GM12878 (cell line): ENCODE measurements around the gene GALE. TPM values are rescaled to one million over a fixed set of nuclear protein-coding genes. Genes with fewer than 3 reads are reported as not detected.
A peak's percentile ranks its signal among the peaks of the same experiment; 100 is the strongest.

ENCODE experiments used
- ATAC-seq: fragments of 200-7000 bp; cut with Tn5 transposase; 3 replicates; pipeline ENCODE4 v1.9.1; 2020; ENCODE audit warnings: mild to moderate bottlenecking, moderate library complexity
- BruUV-seq: library from RNA; stranded (reverse); fragments of 400-500 nt; replicated peaks from 2 replicates; lab custom pipeline; 2021; lab: Mats Ljungman, UMichigan
- CTCF ChIA-PET: fragments of 300-600 bp; sonication (Branson Sonifier 250); formaldehyde crosslinking; extraction: SDS; loops from one replicate; lab custom pipeline; 2021; ENCODE audit warnings: inconsistent platforms; lab: Yijun Ruan, JAX
- POLR2A ChIA-PET: fragments of 350-600 bp; formaldehyde crosslinking; extraction: SDS; loops from one replicate; lab custom pipeline; 2021; ENCODE audit warnings: inconsistent platforms; lab: Charles Lee
- RAD21 ChIA-PET: fragments of 300-600 bp; sonication (Branson Sonifier 250); formaldehyde crosslinking; loops from one replicate; lab custom pipeline; 2023; ENCODE audit warnings: antibody characterized with exemption; ENCODE audit not compliant: unreplicated experiment; lab: Charles Lee
- SMC1A ChIA-PET: fragments of 300-600 bp; sonication (Branson Sonifier 250); formaldehyde crosslinking; loops from one replicate; lab custom pipeline; 2023; ENCODE audit not compliant: unreplicated experiment, uncharacterized antibody; lab: Charles Lee
- DNase-seq: peaks from one replicate; pipeline ENCODE4 v3.0.0-alpha.2; 2011; ENCODE audit warnings: low read depth, low spot score
- FAIRE-seq: peaks from 3 replicates; lab custom pipeline; 2011; peaks lifted over from hg19 to GRCh38; lab: Jason Lieb, UNC
- H2AFZ ChIP-seq: 2 replicates; pipeline ENCODE4 v1.6.0; 2011; ENCODE audit warnings: low read depth, low read length, control low read depth; ENCODE audit not compliant: control insufficient read depth
- H3K27ac ChIP-seq: 2 replicates; pipeline ENCODE4 v1.5.1; 2011; ENCODE audit warnings: control low read depth; ENCODE audit not compliant: control insufficient read depth, insufficient read depth
- H3K27me3 ChIP-seq, 2 experiments: replicated peaks in 1 of 2; 2 replicates each; pipeline versions ENCODE4 v1.6.0 to v1.6.1; 2011; ENCODE audit warnings: low read length in 1 of 2; ENCODE audit not compliant: control insufficient read depth in 2 of 2, insufficient read depth in 2 of 2
- H3K36me3 ChIP-seq, 2 experiments: 2 replicates each; pipeline ENCODE4 v1.5.1; 2011; ENCODE audit warnings: low read length in 1 of 2; ENCODE audit not compliant: control insufficient read depth in 2 of 2, insufficient read depth in 2 of 2
- H3K4me1 ChIP-seq: 2 replicates; pipeline ENCODE4 v1.6.1; 2011; ENCODE audit warnings: mild to moderate bottlenecking, low read length, moderate library complexity, mixed read lengths; ENCODE audit not compliant: control insufficient read depth, insufficient read depth
- H3K4me2 ChIP-seq: 2 replicates; pipeline ENCODE4 v1.6.0; 2011; ENCODE audit warnings: control low read depth; ENCODE audit not compliant: control insufficient read depth, insufficient read depth
- H3K4me3 ChIP-seq: fragments of 200-600 bp; sonication (generic); 2 replicates; pipeline ENCODE4 v1.5.1; 2016
- H3K79me2 ChIP-seq: 2 replicates; pipeline ENCODE4 v1.6.0; 2011; ENCODE audit warnings: low read length; ENCODE audit not compliant: control insufficient read depth, insufficient read depth
- H3K9ac ChIP-seq: 2 replicates; pipeline ENCODE4 v1.8.0; 2011; ENCODE audit warnings: low read length, control low read depth, mixed read lengths; ENCODE audit not compliant: control insufficient read depth, insufficient read depth
- H3K9me3 ChIP-seq: replicated peaks from 3 replicates; pipeline ENCODE4 v1.5.1; 2011; ENCODE audit warnings: mild to moderate bottlenecking, low read length; ENCODE audit not compliant: control insufficient read depth, insufficient read depth
- H4K20me1 ChIP-seq: 2 replicates; pipeline ENCODE4 v1.6.0; 2011; ENCODE audit not compliant: control insufficient read depth, insufficient read depth
- DPF2 ChIP-seq: fragments of 450-650 bp; IDR thresholded peaks from 2 replicates; pipeline ENCODE4 v1.6.1; 2017; ENCODE audit warnings: mild to moderate bottlenecking
- EED ChIP-seq: sonication (generic); IDR thresholded peaks from 2 replicates; pipeline ENCODE4 v1.6.1; 2016; ENCODE audit warnings: antibody characterized with exemption, low read depth
- ETV6 ChIP-seq, 2 experiments: fragments of 450-650 bp in 1 of 2; IDR thresholded peaks in 1 of 2; conservative IDR thresholded peaks in 1 of 2; 2 replicates each; pipeline ENCODE4 v1.6.1; 2014; ENCODE audit warnings: antibody characterized with exemption in 1 of 2, borderline replicate concordance in 1 of 2, low read depth in 1 of 2, mild to moderate bottlenecking in 1 of 2, moderate library complexity in 1 of 2
- NR2F1 ChIP-seq: fragments of 450-650 bp; conservative IDR thresholded peaks from 2 replicates; pipeline ENCODE4 v1.6.1; 2017; ENCODE audit warnings: mild to moderate bottlenecking
- PAX5 ChIP-seq: IDR thresholded peaks from 2 replicates; pipeline ENCODE4 v1.6.1; 2011; ENCODE audit warnings: low read depth, low read length, borderline replicate concordance
- POLR2AphosphoS5 ChIP-seq: IDR thresholded peaks from 2 replicates; pipeline ENCODE4 v1.6.1; 2011; ENCODE audit warnings: mild to moderate bottlenecking, low read length, inconsistent platforms
- RELA ChIP-seq: fragments of 450-650 bp; IDR thresholded peaks from 2 replicates; pipeline ENCODE4 v1.8.0; 2014; ENCODE audit warnings: borderline replicate concordance; ENCODE audit not compliant: partially characterized antibody
- SIN3A ChIP-seq: IDR thresholded peaks from 2 replicates; pipeline ENCODE4 v1.6.1; 2012; ENCODE audit warnings: low read depth, low read length, improper control_type of control experiment
- SP1 ChIP-seq: IDR thresholded peaks from one replicate; pipeline ENCODE4 v1.6.1; 2011; ENCODE audit warnings: low read depth, low read length
- TBL1XR1 ChIP-seq: IDR thresholded peaks from 2 replicates; pipeline ENCODE4 v1.6.1; 2012; ENCODE audit warnings: low read depth, low read length, improper control_type of control experiment
- ZNF207 ChIP-seq: fragments of 450-650 bp; IDR thresholded peaks from 2 replicates; pipeline ENCODE4 v1.6.1; 2014; ENCODE audit warnings: antibody characterized with exemption, mild to moderate bottlenecking, borderline replicate concordance
- WGBS: methylation state at CpG from one replicate; pipeline ENCODE4 v1.1.6; 2016; ENCODE audit warnings: low lambda C conversion rate; ENCODE audit not compliant: insufficient replicate concordance, insufficient coverage; ENCODE audit errors: missing lambda C conversion rate; 5-methylcytosine and 5-hydroxymethylcytosine counted together
- in situ Hi-C: fragments of 300-500 bp; cut with MboI; formaldehyde crosslinking; loops from 9 replicates; pipeline ENCODE4 v1.14.3; 2018; ENCODE audit warnings: mixed read lengths
- intact Hi-C: fragments of 100-400 bp; cut with micrococcal nuclease; formaldehyde crosslinking; loops from one replicate; pipeline ENCODE4 v1.14.2; 2022; ENCODE audit not compliant: unreplicated experiment
- polyA plus RNA-seq, 11 experiments: library from polyadenylated mRNA; depleted of rRNA in 4 of 11; unstranded in 6 of 11; stranded (reverse) in 5 of 11; fragments of >200 nt; fragmentation: Nextera tagmentation in 4 of 11; fragmentation: Illumina TruSeq in 1 of 11; extraction: Ambion mirVana in 4 of 11; extraction: Trizol in 1 of 11; gene quantifications; 1 replicate in 1 of 11; 2 replicates in 10 of 11; pipeline versions ENCODE4 v1.2.1 to v1.2.3, GENCODE V29; 2011 to 2016; ENCODE audit warnings: inconsistent platforms in 2 of 11, missing spikeins in 2 of 11, low read depth in 1 of 11
- total RNA-seq, 4 experiments: library from RNA; depleted of rRNA in 3 of 4; stranded (reverse); fragments of >200 nt in 3 of 4; fragmentation: Illumina TruSeq in 1 of 4; extraction: Trizol in 1 of 4; gene quantifications; 2 replicates each; pipeline versions ENCODE4 v1.2.1 to v1.2.3, GENCODE V29; 2013 to 2021
- TF ChIP-seq, protein P1 (sequence below): fragments of 450-650 bp; IDR thresholded peaks from 2 replicates; pipeline ENCODE4 v1.6.1; 2016; ENCODE audit warnings: mild to moderate bottlenecking, moderate library complexity, borderline replicate concordance
- TF ChIP-seq, protein P2 (sequence below): fragments of 450-650 bp; IDR thresholded peaks from 2 replicates; pipeline ENCODE4 v1.6.1; 2018; ENCODE audit warnings: borderline replicate concordance, mild to moderate bottlenecking; ENCODE audit not compliant: partially characterized antibody
- TF ChIP-seq, protein P3 (sequence below): fragments of 450-650 bp; IDR thresholded peaks from 2 replicates; pipeline ENCODE4 v1.6.1; 2017; ENCODE audit warnings: low read depth, mild to moderate bottlenecking, moderate library complexity

Gene GALE
- total and polyA plus RNA-seq, 10 of the 15 experiments (the other 5 are each of a cell fraction or from before 2014, with no cell fraction given), result 4.2 to 93.7 (median 40.4) TPM

DNA sequence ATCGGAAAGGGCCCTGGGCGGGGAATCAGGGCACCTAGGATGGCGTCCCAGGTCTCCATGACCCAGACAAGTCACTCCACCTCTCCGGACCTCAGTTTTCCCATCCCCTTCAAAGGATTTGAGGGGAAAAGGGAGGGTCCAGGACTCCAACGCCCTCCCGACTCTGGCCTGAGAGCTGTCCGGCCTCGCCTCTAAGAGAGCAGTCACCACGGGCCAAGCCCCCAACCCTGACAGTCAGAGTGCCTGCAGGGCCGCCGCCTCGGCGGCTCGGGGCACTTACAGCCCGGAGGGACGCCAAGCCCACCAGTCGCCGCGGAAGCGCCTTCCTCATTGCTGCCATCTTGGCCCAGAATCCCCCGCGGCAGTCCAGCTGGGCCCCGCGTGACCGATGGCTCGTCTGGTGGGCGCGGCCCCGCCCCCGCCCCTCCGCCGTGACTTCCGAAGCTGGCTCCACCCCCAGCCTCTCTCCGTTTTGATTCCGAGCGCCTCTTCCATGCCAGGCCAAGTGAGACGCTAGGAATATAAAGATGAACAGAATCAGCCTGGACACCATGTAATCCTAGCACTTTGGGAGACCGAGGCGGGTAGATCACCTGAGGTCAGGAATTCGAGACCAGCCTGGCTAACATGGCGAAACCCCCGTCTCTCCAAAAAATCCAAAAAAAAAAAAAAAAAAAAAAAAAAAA lies 24.7 kb upstream of the GALE start, which contains the start of gene HMGCL:
Gene HMGCL (minus strand): TSS at position 354 of the 686 bp plus-strand sequence. CDS start 14 bp downstream, at position 340.
- SMC1A ChIA-PET, result interaction anchor here (0.9 to 2.0 kb wide), 15 partner anchors 9 to 151 kb away, joined by 3 to 9 read pairs (median 4); partner anchors contain the start of genes CNR2 and RPL11
- Histone ChIP-seq H3K4me2 (peak within 1 kb of the TSS; percentile 84), H2AFZ (peak within 1 kb of the TSS; percentile 75), H3K27ac (peak within 1 kb of the TSS; percentile 82), H3K9ac (peak within 1 kb of the TSS; percentile 94), H4K20me1 (no peaks in the 10 kb centered on the region), H3K4me3 (peak within 1 kb of the TSS; percentile 83), H3K9me3 (no peaks in the 10 kb centered on the region), H3K36me3 (no peaks in the 10 kb centered on the region), H3K4me1 (no peaks in the 10 kb centered on the region), H3K79me2 (peaks cover 10% of the 10 kb centered on the region), H3K27me3 (no peaks in the 10 kb centered on the region)
- intact Hi-C loops (loop anchor here (1.0 kb wide), 1 partner anchor 43 kb away; the partner anchor contains the start of gene FUCA1), in situ Hi-C loops (no loop called here)
- CTCF ChIA-PET, result interaction anchor here (0.9 to 8.3 kb wide), 9 partner anchors 9 to 91 kb away, joined by 3 to 74 read pairs (median 3); partner anchors contain the start of gene CNR2
- DNase-seq (peak; percentile 55), FAIRE-seq (peak; percentile 73), ATAC-seq (peak; percentile 99)
- POLR2A ChIA-PET, result interaction anchor here (0.6 to 3.5 kb wide), 18 partner anchors 9 to 366 kb away, joined by 3 to 22 read pairs (median 5); partner anchors contain the start of genes GALE and PITHD1
- RAD21 ChIA-PET, result interaction anchor here (0.6 to 2.4 kb wide), 11 partner anchors 15 to 91 kb away, joined by 3 to 16 read pairs (median 5); partner anchors contain the start of gene CNR2
- BruUV-seq, result no TSS peak
- under 1% methylated on average over 39 of the region's 42 CpGs for WGBS
- TF ChIP-seq NR2F1 (0 out of 2 replicates have a peak, but pooled peaks have one; percentile 17), DPF2 (peak; percentile 28; the same call in 1 of the 2 replicates), EED (no peak), ETV6 (conservative IDR thresholded peaks at IDR 0.05 in 1 of 2, IDR thresholded peaks at IDR 0.05 in 1 of 2; ENCODE audit: borderline replicate concordance in 1 of 2, low read depth in 1 of 2) (no peak), PAX5 (peak; percentile 13; the same call in 1 of the 2 replicates), POLR2AphosphoS5 (peak; percentile 97), TBL1XR1 (0 out of 2 replicates have a peak, but pooled peaks have one; percentile 30), SP1 (peak; percentile 52), RELA (peak; percentile 48), ZNF207 (0 out of 2 replicates have a peak, but pooled peaks have one; percentile 33), SIN3A (peak; percentile 82; the same call in 1 of the 2 replicates)
- TF ChIP-seq, protein P1, sequence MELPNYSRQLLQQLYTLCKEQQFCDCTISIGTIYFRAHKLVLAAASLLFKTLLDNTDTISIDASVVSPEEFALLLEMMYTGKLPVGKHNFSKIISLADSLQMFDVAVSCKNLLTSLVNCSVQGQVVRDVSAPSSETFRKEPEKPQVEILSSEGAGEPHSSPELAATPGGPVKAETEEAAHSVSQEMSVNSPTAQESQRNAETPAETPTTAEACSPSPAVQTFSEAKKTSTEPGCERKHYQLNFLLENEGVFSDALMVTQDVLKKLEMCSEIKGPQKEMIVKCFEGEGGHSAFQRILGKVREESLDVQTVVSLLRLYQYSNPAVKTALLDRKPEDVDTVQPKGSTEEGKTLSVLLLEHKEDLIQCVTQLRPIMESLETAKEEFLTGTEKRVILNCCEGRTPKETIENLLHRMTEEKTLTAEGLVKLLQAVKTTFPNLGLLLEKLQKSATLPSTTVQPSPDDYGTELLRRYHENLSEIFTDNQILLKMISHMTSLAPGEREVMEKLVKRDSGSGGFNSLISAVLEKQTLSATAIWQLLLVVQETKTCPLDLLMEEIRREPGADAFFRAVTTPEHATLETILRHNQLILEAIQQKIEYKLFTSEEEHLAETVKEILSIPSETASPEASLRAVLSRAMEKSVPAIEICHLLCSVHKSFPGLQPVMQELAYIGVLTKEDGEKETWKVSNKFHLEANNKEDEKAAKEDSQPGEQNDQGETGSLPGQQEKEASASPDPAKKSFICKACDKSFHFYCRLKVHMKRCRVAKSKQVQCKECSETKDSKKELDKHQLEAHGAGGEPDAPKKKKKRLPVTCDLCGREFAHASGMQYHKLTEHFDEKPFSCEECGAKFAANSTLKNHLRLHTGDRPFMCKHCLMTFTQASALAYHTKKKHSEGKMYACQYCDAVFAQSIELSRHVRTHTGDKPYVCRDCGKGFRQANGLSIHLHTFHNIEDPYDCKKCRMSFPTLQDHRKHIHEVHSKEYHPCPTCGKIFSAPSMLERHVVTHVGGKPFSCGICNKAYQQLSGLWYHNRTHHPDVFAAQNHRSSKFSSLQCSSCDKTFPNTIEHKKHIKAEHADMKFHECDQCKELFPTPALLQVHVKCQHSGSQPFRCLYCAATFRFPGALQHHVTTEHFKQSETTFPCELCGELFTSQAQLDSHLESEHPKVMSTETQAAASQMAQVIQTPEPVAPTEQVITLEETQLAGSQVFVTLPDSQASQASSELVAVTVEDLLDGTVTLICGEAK, result no peak
- TF ChIP-seq, protein P2, sequence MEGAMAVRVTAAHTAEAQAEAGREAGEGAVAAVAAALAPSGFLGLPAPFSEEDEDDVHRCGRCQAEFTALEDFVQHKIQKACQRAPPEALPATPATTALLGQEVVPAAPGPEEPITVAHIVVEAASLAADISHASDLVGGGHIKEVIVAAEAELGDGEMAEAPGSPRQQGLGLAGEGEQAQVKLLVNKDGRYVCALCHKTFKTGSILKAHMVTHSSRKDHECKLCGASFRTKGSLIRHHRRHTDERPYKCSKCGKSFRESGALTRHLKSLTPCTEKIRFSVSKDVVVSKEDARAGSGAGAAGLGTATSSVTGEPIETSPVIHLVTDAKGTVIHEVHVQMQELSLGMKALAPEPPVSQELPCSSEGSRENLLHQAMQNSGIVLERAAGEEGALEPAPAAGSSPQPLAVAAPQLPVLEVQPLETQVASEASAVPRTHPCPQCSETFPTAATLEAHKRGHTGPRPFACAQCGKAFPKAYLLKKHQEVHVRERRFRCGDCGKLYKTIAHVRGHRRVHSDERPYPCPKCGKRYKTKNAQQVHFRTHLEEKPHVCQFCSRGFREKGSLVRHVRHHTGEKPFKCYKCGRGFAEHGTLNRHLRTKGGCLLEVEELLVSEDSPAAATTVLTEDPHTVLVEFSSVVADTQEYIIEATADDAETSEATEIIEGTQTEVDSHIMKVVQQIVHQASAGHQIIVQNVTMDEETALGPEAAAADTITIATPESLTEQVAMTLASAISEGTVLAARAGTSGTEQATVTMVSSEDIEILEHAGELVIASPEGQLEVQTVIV, result no peak
- TF ChIP-seq, protein P3, sequence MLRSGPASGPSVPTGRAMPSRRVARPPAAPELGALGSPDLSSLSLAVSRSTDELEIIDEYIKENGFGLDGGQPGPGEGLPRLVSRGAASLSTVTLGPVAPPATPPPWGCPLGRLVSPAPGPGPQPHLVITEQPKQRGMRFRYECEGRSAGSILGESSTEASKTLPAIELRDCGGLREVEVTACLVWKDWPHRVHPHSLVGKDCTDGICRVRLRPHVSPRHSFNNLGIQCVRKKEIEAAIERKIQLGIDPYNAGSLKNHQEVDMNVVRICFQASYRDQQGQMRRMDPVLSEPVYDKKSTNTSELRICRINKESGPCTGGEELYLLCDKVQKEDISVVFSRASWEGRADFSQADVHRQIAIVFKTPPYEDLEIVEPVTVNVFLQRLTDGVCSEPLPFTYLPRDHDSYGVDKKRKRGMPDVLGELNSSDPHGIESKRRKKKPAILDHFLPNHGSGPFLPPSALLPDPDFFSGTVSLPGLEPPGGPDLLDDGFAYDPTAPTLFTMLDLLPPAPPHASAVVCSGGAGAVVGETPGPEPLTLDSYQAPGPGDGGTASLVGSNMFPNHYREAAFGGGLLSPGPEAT, result peak; percentile 96
